GM12891 (cell line): Measurements from ENCODE around the gene IMPA2.

Experiments
- POLR2A ChIP-seq: IDR thresholded peaks from 2 replicates; pipeline ENCODE4 v1.6.1; 2011; ENCODE audit warnings: low read depth, low read length, control low read depth
- POLR2AphosphoS5 ChIP-seq: IDR thresholded peaks from 2 replicates; pipeline ENCODE4 v1.6.1; 2011; ENCODE audit warnings: low read depth, low read length, control low read depth
- SPI1 ChIP-seq: IDR thresholded peaks from 2 replicates; pipeline ENCODE4 v1.6.1; 2011; ENCODE audit warnings: low read depth, low read length, control low read depth

- TF ChIP-seq POLR2AphosphoS5 (no peak), POLR2A (no peak), SPI1 (no peak)
These were observed 23.7 kb upstream of the IMPA2 start for GRCh38 chr18:11957636-11958035.
